ENCODE data around the gene FSHR.

FSHR gene

DNA sequence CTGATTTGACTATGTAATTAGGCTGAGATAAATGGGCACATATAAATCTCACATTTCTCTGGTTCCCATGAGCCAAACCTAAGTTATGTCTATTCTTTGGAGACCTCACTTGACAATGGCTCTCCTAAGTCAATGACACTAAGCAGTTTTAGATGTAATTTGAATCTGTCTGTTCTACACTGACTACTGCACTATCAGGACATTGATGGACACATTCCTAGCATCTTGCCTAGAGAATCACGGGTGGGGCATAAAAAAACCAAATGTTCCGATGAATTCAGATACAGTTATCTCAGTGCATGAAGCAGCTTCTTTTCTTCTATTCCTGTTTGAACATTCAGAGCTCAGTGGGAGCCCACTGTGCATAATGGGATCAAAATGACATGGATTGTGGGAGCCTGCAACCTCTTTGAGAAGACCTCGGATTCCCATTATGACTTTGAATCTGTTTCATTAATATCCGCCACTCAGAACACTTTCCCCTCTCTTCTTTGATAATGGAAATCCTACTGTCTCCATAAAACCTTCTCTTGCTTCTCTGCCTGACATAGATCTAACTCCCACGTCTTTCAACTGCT, 110.8 kb downstream of the FSHR start:
- Histone ChIP-seq H3K36me3 (ENCODE audit: insufficient read depth, low read length) (no peaks in the 10 kb centered on the region), H3K79me2 (ENCODE audit: insufficient read depth, low read length) (no peaks in the 10 kb centered on the region), H4K20me1 (ENCODE audit: insufficient read depth, low read length, poor library complexity, severe bottlenecking) (no peaks in the 10 kb centered on the region), H3K4me1 (ENCODE audit: insufficient read depth, low read length, poor library complexity, severe bottlenecking) (no peaks in the 10 kb centered on the region), H3K9me3 (ENCODE audit: insufficient read depth, low read depth, low read length) (no peaks in the 10 kb centered on the region), H3K4me2 (ENCODE audit: low read depth, low read length, poor library complexity, severe bottlenecking) (no peak overlapping the region), H3K4me3 (ENCODE audit: low read length, poor library complexity, severe bottlenecking) (no peak overlapping the region), H3K27me3 (ENCODE audit: insufficient read depth, low read length, poor library complexity, severe bottlenecking) (no peaks in the 10 kb centered on the region), H3K9me2 (replicated peaks; ENCODE audit: low read depth, low read length) (no peaks in the 10 kb centered on the region), H3K9ac (ENCODE audit: low read depth, low read length, poor library complexity, severe bottlenecking) (no peak overlapping the region), H2AFZ (ENCODE audit: low read length) (no peak overlapping the region), H3F3A (ENCODE audit: low read depth) (no peaks in the 10 kb centered on the region)
- no peak for TF ChIP-seq CTCF (conservative IDR thresholded peaks at IDR 0.05; ENCODE audit: low read length)
- no peak for TF ChIP-seq EZH2phosphoT487 (IDR thresholded peaks at IDR 0.05; ENCODE audit: borderline replicate concordance)

DNA sequence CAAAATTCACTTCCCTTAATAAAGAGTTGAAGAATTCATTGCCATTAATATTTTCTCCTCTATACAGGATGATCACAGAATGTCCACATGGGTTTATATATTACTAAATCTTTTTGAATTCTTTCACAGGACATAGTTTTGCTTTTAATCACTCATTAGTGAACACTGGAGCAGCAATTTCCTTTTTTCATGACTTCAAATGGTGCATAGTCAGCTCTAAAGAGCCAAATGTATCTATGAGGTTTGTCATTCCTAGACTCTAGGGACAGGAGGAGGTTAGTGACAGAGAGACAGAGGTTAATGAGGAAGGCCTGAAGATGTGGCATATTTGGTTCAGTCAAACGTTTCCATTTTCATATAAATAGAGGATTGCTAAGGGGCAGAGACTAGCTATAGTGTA, 111.8 kb downstream of the FSHR start:
- H3K4me3 ChIP-seq (ENCODE audit: low read length, poor library complexity, severe bottlenecking), result no peak overlapping the region
- no peaks in the 10 kb centered on the region for H3K36me3 ChIP-seq (ENCODE audit: insufficient read depth, low read length)
- H3K9me2 ChIP-seq (replicated peaks; ENCODE audit: low read depth, low read length), result no peaks in the 10 kb centered on the region
- no peaks in the 10 kb centered on the region for H3K27me3 ChIP-seq (ENCODE audit: insufficient read depth, low read length, poor library complexity, severe bottlenecking)
- H3K79me2 ChIP-seq (ENCODE audit: insufficient read depth, low read length), result no peaks in the 10 kb centered on the region
- H3K4me1 ChIP-seq (ENCODE audit: insufficient read depth, low read length, poor library complexity, severe bottlenecking), result no peaks in the 10 kb centered on the region
- H4K20me1 ChIP-seq (ENCODE audit: insufficient read depth, low read length, poor library complexity, severe bottlenecking), result no peaks in the 10 kb centered on the region
- no peak for TF ChIP-seq EZH2phosphoT487 (IDR thresholded peaks at IDR 0.05; ENCODE audit: borderline replicate concordance)
- TF ChIP-seq CTCF (conservative IDR thresholded peaks at IDR 0.05; ENCODE audit: low read length), result no peak
- H2AFZ ChIP-seq (ENCODE audit: low read length), result no peak overlapping the region
- H3K9me3 ChIP-seq (ENCODE audit: insufficient read depth, low read depth, low read length), result no peaks in the 10 kb centered on the region
- H3K4me2 ChIP-seq (ENCODE audit: low read depth, low read length, poor library complexity, severe bottlenecking), result no peak overlapping the region
- H3F3A ChIP-seq (ENCODE audit: low read depth), result no peaks in the 10 kb centered on the region
- H3K9ac ChIP-seq (ENCODE audit: low read depth, low read length, poor library complexity, severe bottlenecking), result no peak overlapping the region

- no peaks in the 10 kb centered on the region for H3K9me2 ChIP-seq (replicated peaks; ENCODE audit: low read depth, low read length)
- no peaks in the 10 kb centered on the region for H3K79me2 ChIP-seq (ENCODE audit: insufficient read depth, low read length)
- H3K9ac ChIP-seq (ENCODE audit: low read depth, low read length, poor library complexity, severe bottlenecking), result no peak overlapping the region
- no peaks in the 10 kb centered on the region for H3F3A ChIP-seq (ENCODE audit: low read depth)
- H3K9me3 ChIP-seq (ENCODE audit: insufficient read depth, low read depth, low read length), result no peaks in the 10 kb centered on the region
- no peak overlapping the region for H3K4me2 ChIP-seq (ENCODE audit: low read depth, low read length, poor library complexity, severe bottlenecking)
- no peak overlapping the region for H2AFZ ChIP-seq (ENCODE audit: low read length)
- no peaks in the 10 kb centered on the region for H3K36me3 ChIP-seq (ENCODE audit: insufficient read depth, low read length)
- H3K4me1 ChIP-seq (ENCODE audit: insufficient read depth, low read length, poor library complexity, severe bottlenecking), result no peaks in the 10 kb centered on the region
- no peaks in the 10 kb centered on the region for H4K20me1 ChIP-seq (ENCODE audit: insufficient read depth, low read length, poor library complexity, severe bottlenecking)
- TF ChIP-seq EZH2phosphoT487 (IDR thresholded peaks at IDR 0.05; ENCODE audit: borderline replicate concordance) (no peak), CTCF (conservative IDR thresholded peaks at IDR 0.05; ENCODE audit: low read length) (no peak)
- no peak overlapping the region for H3K4me3 ChIP-seq (ENCODE audit: low read length, poor library complexity, severe bottlenecking)
- no peaks in the 10 kb centered on the region for H3K27me3 ChIP-seq (ENCODE audit: insufficient read depth, low read length, poor library complexity, severe bottlenecking)
Measured at GRCh38 chr2:49041061-49041460, 113.3 kb downstream of the FSHR start.
